Heart left ventricle (tissue), 13 donors: ENCODE measurements around the gene NKD1.

Experiments used
- POLR2A ChIP-seq, 2 donors: fragments of 450-650 bp; IDR thresholded peaks; one replicate each; pipeline ENCODE4 v1.6.1; 2017; ENCODE audit warnings: antibody characterized with exemption in 2 of 2, mild to moderate bottlenecking in 2 of 2, moderate library complexity in 2 of 2
- TF ChIP-seq, protein P1 (sequence below), 12 donors: fragments of 200-600 bp; sonication (generic) in 4 of 12; IDR thresholded peaks; one replicate each; pipeline versions ENCODE4 v1.5.0 to v1.8.0; 2018 to 2022; ENCODE audit warnings: antibody characterized with exemption in 12 of 12, mild to moderate bottlenecking in 5 of 12
- donor health status: ischemic (EF 13 %, LVEDD 7.1; RV severe dilation, severe dysfunction).
- donor health status: DM: no; HTN: yes; CAD: no.
- donor health status: DM: no; HTN: no; CAD: no.
- donor health status: ischemic (EF 25% LVEDD 6.9; RV normal size, moderate dysfunction).
- donor health status: ischemic (EF 25% LVEDD 5.7; RV mildly dilated, moderate dysfunction).
- donor health status: ischemic (EF 35%, LVEDD 5.7; RV mildly dilated, moderate dysfunction).
- donor health status: nonischemic (EF 11% LVEDD 7.7; RV severe dilation, severe dysfunction).
- donor health status: DM: yes; HTN: yes; CAD: no.
- donor health status: PGD.
- donor health status: ischemic (EF 29% LVEDD 5.4; RV normal size, mild dysfunction).
- donor health status: nonischemic (EF 23%, LVEDD 6.1; RV moderate dilation, normal function).

- no peak for TF ChIP-seq POLR2A (IDR thresholded peaks at IDR 0.05)
- TF ChIP-seq, protein P1, sequence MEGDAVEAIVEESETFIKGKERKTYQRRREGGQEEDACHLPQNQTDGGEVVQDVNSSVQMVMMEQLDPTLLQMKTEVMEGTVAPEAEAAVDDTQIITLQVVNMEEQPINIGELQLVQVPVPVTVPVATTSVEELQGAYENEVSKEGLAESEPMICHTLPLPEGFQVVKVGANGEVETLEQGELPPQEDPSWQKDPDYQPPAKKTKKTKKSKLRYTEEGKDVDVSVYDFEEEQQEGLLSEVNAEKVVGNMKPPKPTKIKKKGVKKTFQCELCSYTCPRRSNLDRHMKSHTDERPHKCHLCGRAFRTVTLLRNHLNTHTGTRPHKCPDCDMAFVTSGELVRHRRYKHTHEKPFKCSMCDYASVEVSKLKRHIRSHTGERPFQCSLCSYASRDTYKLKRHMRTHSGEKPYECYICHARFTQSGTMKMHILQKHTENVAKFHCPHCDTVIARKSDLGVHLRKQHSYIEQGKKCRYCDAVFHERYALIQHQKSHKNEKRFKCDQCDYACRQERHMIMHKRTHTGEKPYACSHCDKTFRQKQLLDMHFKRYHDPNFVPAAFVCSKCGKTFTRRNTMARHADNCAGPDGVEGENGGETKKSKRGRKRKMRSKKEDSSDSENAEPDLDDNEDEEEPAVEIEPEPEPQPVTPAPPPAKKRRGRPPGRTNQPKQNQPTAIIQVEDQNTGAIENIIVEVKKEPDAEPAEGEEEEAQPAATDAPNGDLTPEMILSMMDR (IDR thresholded peaks at IDR 0.05): no peak
Observed at GRCh38 chr16:50505115-50505514, 43.1 kb upstream of the NKD1 start.
